PC-9 (cell line): Measurements from ENCODE around the gene LHCGR.

ENCODE experiments used
- CTCF ChIP-seq: fragments of 200-600 bp; sonication (generic); conservative IDR thresholded peaks from 2 replicates; pipeline ENCODE4 v1.6.1; 2017; ENCODE audit warnings: mixed run types, antibody characterized with exemption, mild to moderate bottlenecking, moderate library complexity
- EZH2 ChIP-seq: fragments of 200-600 bp; sonication (generic); IDR thresholded peaks from 2 replicates; pipeline ENCODE4 v1.8.0; 2017; ENCODE audit warnings: antibody characterized with exemption, low read depth

- TF ChIP-seq EZH2 (no peak), CTCF (no peak)
Measured at GRCh38 chr2:48792030-48792429, 36.5 kb upstream of the LHCGR start.
